GM21367 (cell line): Measurements from ENCODE around the gene ARAP2.
"Not testable (repeated sequence)": the region's sequence is repeated elsewhere in the genome, so short reads cannot be mapped to it uniquely, and the experiment has no call there.

Experiments
- ATAC-seq: cut with Tn5 transposase; IDR thresholded peaks from one replicate; pipeline ENCODE4 v1.9.1; 2021; ENCODE audit not compliant: unreplicated experiment

Gene ARAP2

GRCh38 chr4:36183665-36184393 is 60.5 kb downstream of the ARAP2 start:
- ATAC-seq = no peak

- no peak for ATAC-seq
Observed at GRCh38 chr4:36183232-36183631, 61.1 kb downstream of the ARAP2 start.

GRCh38 chr4:36182315-36182714 is 62.0 kb downstream of the ARAP2 start:
- not testable (repeated sequence) for ATAC-seq

- no peak for ATAC-seq
Observed at GRCh38 chr4:36180206-36180605, 64.1 kb downstream of the ARAP2 start.

GRCh38 chr4:36178484-36178883 is 65.8 kb downstream of the ARAP2 start:
- ATAC-seq = no peak

GRCh38 chr4:36177946-36178345 is 66.4 kb downstream of the ARAP2 start:
- ATAC-seq = no peak

GRCh38 chr4:36174570-36174969 is 69.7 kb downstream of the ARAP2 start:
- no peak for ATAC-seq

- no peak for ATAC-seq
Observed at GRCh38 chr4:36173905-36174304, 70.4 kb downstream of the ARAP2 start.

GRCh38 chr4:36172656-36173055 is 71.7 kb downstream of the ARAP2 start:
- no peak for ATAC-seq

GRCh38 chr4:36168127-36168878 is 76.0 kb downstream of the ARAP2 start:
- no peak for ATAC-seq

GRCh38 chr4:36165631-36166005 is 78.7 kb downstream of the ARAP2 start:
- no peak for ATAC-seq

GRCh38 chr4:36164900-36165630 is 79.2 kb downstream of the ARAP2 start:
- ATAC-seq = no peak

- ATAC-seq = no peak
Observed at GRCh38 chr4:36163198-36163597, 81.1 kb downstream of the ARAP2 start.

- no peak for ATAC-seq
Observed at GRCh38 chr4:36159208-36159607, 85.1 kb downstream of the ARAP2 start.

- ATAC-seq = no peak
Observed at GRCh38 chr4:36152735-36153134, 91.6 kb downstream of the ARAP2 start.

GRCh38 chr4:36142504-36142903 is 101.8 kb downstream of the ARAP2 start:
- ATAC-seq = no peak

- no peak for ATAC-seq
Observed at GRCh38 chr4:36141186-36141585, 103.1 kb downstream of the ARAP2 start.

GRCh38 chr4:36140421-36140820 is 103.9 kb downstream of the ARAP2 start:
- no peak for ATAC-seq

GRCh38 chr4:36138220-36138619 is 106.1 kb downstream of the ARAP2 start:
- no peak for ATAC-seq

GRCh38 chr4:36137336-36137735 is 107.0 kb downstream of the ARAP2 start:
- ATAC-seq = no peak

- ATAC-seq = no peak
Observed at GRCh38 chr4:36133658-36134057, 110.7 kb downstream of the ARAP2 start.

- ATAC-seq = no peak
Observed at GRCh38 chr4:36133086-36133485, 111.2 kb downstream of the ARAP2 start.
